Measurements from ENCODE around the gene AKAP6. TPM values are rescaled to one million over a fixed set of nuclear protein-coding genes. Genes with fewer than 3 reads are reported as not detected.
"Not testable (repeated sequence)": the region's sequence is repeated elsewhere in the genome, so short reads cannot be mapped to it uniquely, and the experiment has no call there.

AKAP6 gene
- total RNA-seq, 1 donor, result 1.6 TPM

GRCh38 chr14:32567543-32568384, 238.7 kb downstream of the AKAP6 start:
- no peak for DNase-seq (ENCODE audit: low read depth in 2 of 3, low spot score in 2 of 3)

GRCh38 chr14:32571551-32571950, 242.5 kb downstream of the AKAP6 start:
- no peak for DNase-seq (ENCODE audit: low read depth in 2 of 3, low spot score in 2 of 3)

DNA sequence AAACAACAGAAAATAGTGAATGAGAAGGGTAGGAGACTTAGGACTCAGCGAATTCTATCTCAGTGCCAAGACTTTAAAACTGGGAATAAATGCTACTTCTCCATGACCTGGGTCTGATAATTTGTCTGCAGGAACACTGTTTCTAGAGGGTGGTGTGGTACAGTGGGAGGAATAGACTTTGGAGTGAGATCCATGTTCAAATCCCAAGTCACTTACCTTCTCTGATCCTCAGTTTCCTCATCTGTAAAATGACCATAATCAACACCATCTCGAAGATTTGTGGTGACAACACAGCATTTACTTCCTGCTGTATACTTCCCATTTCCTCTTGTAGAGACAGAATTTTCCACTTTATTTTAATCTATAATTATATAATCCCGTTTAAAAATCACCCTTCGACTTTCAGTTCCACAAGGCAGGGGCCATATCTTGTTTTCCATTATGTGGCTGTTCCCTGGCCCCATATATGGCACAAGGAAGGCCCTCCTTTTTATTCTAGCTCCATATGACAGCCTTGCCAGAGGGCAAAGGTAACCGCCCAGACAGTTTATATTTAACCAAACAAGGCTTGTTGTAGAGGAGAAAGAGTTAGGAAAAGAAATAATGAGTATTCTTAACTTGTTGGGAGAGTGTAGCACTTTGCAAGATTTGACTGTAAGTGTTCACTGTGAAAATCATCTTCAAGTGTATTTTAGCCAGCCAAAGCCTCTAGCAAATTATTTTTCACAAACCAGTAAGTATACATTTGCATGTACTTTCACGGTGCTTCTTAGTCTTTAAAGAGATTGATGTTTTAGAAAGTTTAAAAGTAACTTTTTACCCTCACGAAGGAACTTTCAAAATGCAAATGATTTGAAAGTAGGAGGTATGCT, 243.1 kb downstream of the AKAP6 start:
- DNase-seq (ENCODE audit: low read depth in 2 of 3, low spot score in 2 of 3), result no peak

DNA sequence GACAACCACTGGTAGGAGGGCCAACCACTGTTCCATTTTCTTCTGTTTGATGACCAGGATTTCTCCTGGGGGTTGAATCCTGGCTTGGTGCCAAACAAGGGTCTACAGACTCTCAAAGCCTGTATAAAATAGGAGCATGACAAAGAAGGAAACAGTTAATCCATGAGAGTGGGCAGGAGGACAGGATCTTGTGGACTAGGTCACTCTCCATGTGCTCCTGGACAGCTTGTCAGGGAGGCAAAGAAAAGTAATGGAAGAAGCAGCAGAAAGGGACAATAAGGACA, 243.7 kb downstream of the AKAP6 start:
- no peak for DNase-seq (ENCODE audit: low read depth in 2 of 3, low spot score in 2 of 3)

GRCh38 chr14:32574269-32574668, 245.2 kb downstream of the AKAP6 start:
- DNase-seq (ENCODE audit: low read depth in 2 of 3, low spot score in 2 of 3), result no peak

GRCh38 chr14:32576088-32576795, 247.1 kb downstream of the AKAP6 start:
- DNase-seq (ENCODE audit: low read depth in 2 of 3, low spot score in 2 of 3), result peak; percentile 9 to 79 (median 43)

DNA sequence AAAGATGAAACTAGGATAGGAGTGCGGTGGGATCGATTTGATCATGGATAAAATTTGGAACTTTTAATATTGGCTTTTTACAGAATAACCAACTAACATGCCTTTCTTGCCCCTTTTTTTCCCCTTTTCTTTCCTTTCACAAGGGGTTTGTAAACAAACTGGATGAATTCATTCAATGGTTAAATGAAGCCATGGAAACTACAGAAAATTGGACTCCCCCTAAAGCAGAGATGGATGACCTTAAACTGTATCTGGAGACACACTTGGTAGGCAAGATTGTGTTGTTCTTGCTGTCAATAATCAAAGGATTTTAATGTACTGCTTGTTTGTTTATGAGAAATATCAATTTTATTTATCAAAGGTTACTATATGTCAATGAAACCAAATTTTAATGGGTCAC, 247.9 kb downstream of the AKAP6 start:
- DNase-seq (ENCODE audit: low read depth in 2 of 3, low spot score in 2 of 3), result no peak

GRCh38 chr14:32578181-32578580, 249.1 kb downstream of the AKAP6 start:
- DNase-seq (ENCODE audit: low read depth in 2 of 3, low spot score in 2 of 3), result no peak

GRCh38 chr14:32583427-32583826, 254.3 kb downstream of the AKAP6 start:
- not testable (repeated sequence) for DNase-seq (ENCODE audit: low read depth in 2 of 3, low spot score in 2 of 3)

DNA sequence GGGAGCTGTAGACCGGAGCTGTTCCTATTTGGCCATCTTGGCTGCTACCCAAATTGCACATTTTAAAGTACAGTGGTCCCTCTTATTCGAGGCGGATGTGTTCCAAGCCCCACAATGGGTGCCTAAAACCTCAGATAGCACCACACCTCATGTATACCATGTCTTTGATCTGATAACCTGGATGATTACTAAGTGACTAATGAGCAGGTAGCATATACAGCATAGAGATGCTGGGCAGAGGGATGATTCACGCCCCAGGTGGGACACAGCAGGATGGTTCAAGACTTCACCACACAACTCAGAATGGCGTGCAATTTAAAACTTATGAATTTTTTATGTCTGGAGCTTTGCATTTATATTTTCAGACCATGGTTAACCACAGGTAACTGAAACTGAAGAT, 255.0 kb downstream of the AKAP6 start:
- DNase-seq (ENCODE audit: low read depth in 2 of 3, low spot score in 2 of 3), result no peak

DNA sequence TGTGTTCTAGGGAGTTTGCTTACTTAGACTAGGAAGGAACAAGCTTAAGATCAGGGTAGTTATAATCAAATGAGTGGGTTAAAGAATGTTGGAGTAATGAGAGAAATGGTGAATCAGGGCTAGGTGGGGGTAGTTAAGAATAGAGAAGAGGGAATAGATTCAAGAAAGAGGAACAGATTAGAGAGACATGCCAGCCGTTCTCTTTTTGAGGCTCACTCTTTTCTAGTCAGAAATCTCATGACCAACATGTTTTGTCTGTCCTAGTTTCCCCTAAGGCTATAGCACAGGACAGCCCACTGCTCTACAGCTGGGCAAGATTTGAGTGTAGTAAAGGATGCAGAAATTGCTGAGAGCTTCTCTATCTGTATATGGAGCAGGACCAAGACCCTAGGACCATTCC, 258.4 kb downstream of the AKAP6 start:
- DNase-seq (ENCODE audit: low read depth in 2 of 3, low spot score in 2 of 3), result no peak

GRCh38 chr14:32588448-32589320, 259.6 kb downstream of the AKAP6 start:
- peak in 1 of 3 donors; percentile 19 for DNase-seq (ENCODE audit: low read depth in 2 of 3, low spot score in 2 of 3)

GRCh38 chr14:32590157-32590556, 261.1 kb downstream of the AKAP6 start:
- no peak for DNase-seq (ENCODE audit: low read depth in 2 of 3, low spot score in 2 of 3)

GRCh38 chr14:32593290-32593942, 264.3 kb downstream of the AKAP6 start:
- DNase-seq (ENCODE audit: low read depth in 2 of 3, low spot score in 2 of 3), result no peak

- no peak for DNase-seq (ENCODE audit: low read depth in 2 of 3, low spot score in 2 of 3)
Observed at GRCh38 chr14:32594766-32595165, 265.7 kb downstream of the AKAP6 start.

- DNase-seq (ENCODE audit: low read depth in 2 of 3, low spot score in 2 of 3), result no peak
Observed at GRCh38 chr14:32595497-32595896, 266.4 kb downstream of the AKAP6 start.

- no peak for DNase-seq (ENCODE audit: low read depth in 2 of 3, low spot score in 2 of 3)
Observed at GRCh38 chr14:32596390-32596789, 267.3 kb downstream of the AKAP6 start.

GRCh38 chr14:32597771-32598170, 268.7 kb downstream of the AKAP6 start:
- no peak for DNase-seq (ENCODE audit: low read depth in 2 of 3, low spot score in 2 of 3)

- no peak for DNase-seq (ENCODE audit: low read depth in 2 of 3, low spot score in 2 of 3)
Observed at GRCh38 chr14:32601069-32601468, 272.0 kb downstream of the AKAP6 start.

DNA sequence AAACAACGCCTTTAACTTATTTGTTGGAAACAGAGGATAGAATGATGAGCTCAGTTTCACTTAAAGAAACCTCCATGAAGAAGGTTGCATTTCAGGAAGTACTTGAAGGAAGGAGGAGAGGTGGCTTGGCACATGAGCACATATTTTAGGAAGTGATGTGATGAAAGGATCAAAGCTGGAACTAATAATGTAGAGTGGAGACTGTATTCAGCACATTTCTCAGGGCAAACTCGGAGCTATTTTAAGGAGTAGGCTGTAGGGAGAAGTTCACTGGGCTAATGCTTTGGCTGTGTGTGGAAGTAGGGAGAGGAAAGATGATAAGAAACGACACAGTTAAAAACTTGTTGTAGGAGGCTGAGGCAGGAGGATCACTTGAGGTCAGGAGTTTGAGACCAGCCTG, 272.8 kb downstream of the AKAP6 start:
- DNase-seq (ENCODE audit: low read depth in 2 of 3, low spot score in 2 of 3), result no peak

All from hematopoietic multipotent progenitor cell (in vitro differentiated cells).